ENCODE measurements around the gene EXOC2.

GRCh38 chr6:487956-488355 is 205.0 kb downstream of the EXOC2 start:
- TF ChIP-seq CTCF (IDR thresholded peaks at IDR 0.05; ENCODE audit: extremely low read depth in 1 of 2, insufficient read depth in 1 of 2, low read depth in 1 of 2, low read length in 2 of 2), result no peak
- no peak for TF ChIP-seq FOS (IDR thresholded peaks at IDR 0.05; ENCODE audit: borderline replicate concordance, insufficient read depth, low read length)
- no peak for TF ChIP-seq EZH2 (IDR thresholded peaks at IDR 0.05; ENCODE audit: borderline replicate concordance, low read depth, low read length, severe bottlenecking)
- no peak for TF ChIP-seq POLR2A (IDR thresholded peaks at IDR 0.05; ENCODE audit: low read depth, low read length)
- TF ChIP-seq MAX (IDR thresholded peaks at IDR 0.05; ENCODE audit: insufficient read depth, insufficient read length), result no peak
- TF ChIP-seq POLR2AphosphoS5 (IDR thresholded peaks at IDR 0.05; ENCODE audit: insufficient read depth, low read depth, low read length), result no peak
- no peak for TF ChIP-seq JUN (IDR thresholded peaks at IDR 0.05; ENCODE audit: borderline replicate concordance, insufficient read depth, insufficient read length, low read depth)
- TF ChIP-seq MYC (IDR thresholded peaks at IDR 0.05; ENCODE audit: low read depth, low read length), result no peak
- no peak for TF ChIP-seq GATA2 (IDR thresholded peaks at IDR 0.05; ENCODE audit: insufficient read depth, insufficient read length, low read depth, low read length)
